ENCODE results near the gene UBA52.

Gene UBA52

DNA sequence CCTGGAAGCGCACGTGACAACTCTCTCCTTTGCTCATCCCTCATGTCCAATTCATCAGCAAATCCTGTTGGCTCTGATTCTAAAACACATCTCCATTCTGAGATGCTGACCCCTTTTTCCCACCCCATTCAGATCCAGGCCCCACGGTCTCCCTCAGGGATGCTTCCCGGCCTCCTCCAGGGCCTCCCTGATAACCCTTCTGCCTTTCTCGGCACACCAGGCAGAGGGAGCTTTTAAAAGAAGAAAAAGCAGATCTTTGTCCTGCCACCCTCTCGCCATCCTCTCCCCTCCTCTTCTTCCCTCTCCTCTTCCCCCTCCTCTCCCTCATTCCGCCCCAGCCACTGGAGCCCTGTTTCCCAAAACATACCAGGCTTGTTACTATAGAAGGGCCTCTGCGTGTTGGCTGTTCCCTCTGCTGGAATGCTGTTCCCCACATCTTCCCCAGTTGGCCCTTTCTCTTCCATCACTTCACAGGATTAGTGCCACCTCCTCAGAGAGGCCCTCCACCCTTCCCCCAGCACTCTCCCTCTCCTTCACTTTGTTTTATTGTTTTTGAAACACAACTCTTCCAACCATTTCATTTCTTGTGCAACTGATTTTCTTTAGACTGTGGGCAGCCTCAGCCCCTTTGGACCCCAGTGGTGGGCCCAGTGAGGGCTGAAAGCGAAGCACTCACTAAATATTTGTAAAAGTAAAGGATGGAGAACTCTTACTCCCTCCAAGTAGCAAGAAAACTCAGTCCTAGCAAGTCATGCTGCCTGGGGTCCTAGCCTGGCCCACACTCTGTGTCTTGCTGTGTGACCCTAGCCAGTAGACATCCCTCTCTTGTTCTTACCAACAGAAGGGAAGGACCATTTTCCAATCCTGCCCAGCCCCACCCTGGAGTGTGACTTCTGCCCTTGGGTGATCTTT, 37.4 kb downstream of the UBA52 start:
- Histone ChIP-seq H3K4me1 (ENCODE audit: control insufficient read depth, low read length) (peaks cover 21% of the 10 kb centered on the region), H3K4me2 (ENCODE audit: low read length) (no peak overlapping the region), H3K27ac (ENCODE audit: low read depth, low read length) (no peak overlapping the region), H4K20me1 (ENCODE audit: control insufficient read depth, insufficient read depth, low read depth, low read length) (no peaks in the 10 kb centered on the region), H3K79me2 (ENCODE audit: control insufficient read depth, low read length) (no peaks in the 10 kb centered on the region), H3K36me3 (ENCODE audit: control insufficient read depth, low read length) (no peaks in the 10 kb centered on the region), H3K27me3 (ENCODE audit: control insufficient read depth, low read length) (peaks cover 92% of the 10 kb centered on the region), H3K4me3 (ENCODE audit: low read length) (no peak overlapping the region), H3K9me2 (replicated peaks; ENCODE audit: control insufficient read depth, low read length) (no peaks in the 10 kb centered on the region), H3F3A (ENCODE audit: control insufficient read depth, insufficient read depth) (no peaks in the 10 kb centered on the region), H3K9me3 (ENCODE audit: control insufficient read depth, insufficient read depth, low read length) (no peaks in the 10 kb centered on the region)
- no peak for TF ChIP-seq EZH2phosphoT487 (IDR thresholded peaks at IDR 0.05; ENCODE audit: borderline replicate concordance, low read length)
- TF ChIP-seq, protein P1, sequence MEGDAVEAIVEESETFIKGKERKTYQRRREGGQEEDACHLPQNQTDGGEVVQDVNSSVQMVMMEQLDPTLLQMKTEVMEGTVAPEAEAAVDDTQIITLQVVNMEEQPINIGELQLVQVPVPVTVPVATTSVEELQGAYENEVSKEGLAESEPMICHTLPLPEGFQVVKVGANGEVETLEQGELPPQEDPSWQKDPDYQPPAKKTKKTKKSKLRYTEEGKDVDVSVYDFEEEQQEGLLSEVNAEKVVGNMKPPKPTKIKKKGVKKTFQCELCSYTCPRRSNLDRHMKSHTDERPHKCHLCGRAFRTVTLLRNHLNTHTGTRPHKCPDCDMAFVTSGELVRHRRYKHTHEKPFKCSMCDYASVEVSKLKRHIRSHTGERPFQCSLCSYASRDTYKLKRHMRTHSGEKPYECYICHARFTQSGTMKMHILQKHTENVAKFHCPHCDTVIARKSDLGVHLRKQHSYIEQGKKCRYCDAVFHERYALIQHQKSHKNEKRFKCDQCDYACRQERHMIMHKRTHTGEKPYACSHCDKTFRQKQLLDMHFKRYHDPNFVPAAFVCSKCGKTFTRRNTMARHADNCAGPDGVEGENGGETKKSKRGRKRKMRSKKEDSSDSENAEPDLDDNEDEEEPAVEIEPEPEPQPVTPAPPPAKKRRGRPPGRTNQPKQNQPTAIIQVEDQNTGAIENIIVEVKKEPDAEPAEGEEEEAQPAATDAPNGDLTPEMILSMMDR (IDR thresholded peaks at IDR 0.05; ENCODE audit: low read depth, low read length, poor library complexity, severe bottlenecking), result no peak

DNA sequence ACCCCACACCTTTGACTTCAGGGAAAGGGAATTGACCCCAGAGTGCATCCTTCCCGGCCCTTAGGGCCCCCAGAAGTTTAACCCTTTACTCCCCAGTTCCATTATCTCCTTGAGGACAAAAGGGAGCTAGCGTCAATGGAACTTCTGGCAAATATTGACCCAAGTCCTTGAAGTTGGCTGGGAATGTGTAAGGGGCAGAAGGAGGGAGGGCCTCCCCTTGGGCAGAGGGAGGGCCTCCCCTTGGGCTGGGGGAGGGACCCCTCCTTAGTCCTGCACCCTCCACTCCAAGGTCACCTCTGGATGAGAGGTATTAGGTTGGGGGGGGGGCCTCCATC, 38.0 kb downstream of the UBA52 start:
- Histone ChIP-seq H3K4me1 (ENCODE audit: control insufficient read depth, low read length) (peaks cover 21% of the 10 kb centered on the region), H3K27ac (ENCODE audit: low read depth, low read length) (no peak overlapping the region), H4K20me1 (ENCODE audit: control insufficient read depth, insufficient read depth, low read depth, low read length) (no peaks in the 10 kb centered on the region), H3K4me2 (ENCODE audit: low read length) (no peak overlapping the region), H3K9me2 (replicated peaks; ENCODE audit: control insufficient read depth, low read length) (no peaks in the 10 kb centered on the region), H3K79me2 (ENCODE audit: control insufficient read depth, low read length) (no peaks in the 10 kb centered on the region), H3K4me3 (ENCODE audit: low read length) (no peak overlapping the region), H3K9me3 (ENCODE audit: control insufficient read depth, insufficient read depth, low read length) (no peaks in the 10 kb centered on the region), H3K36me3 (ENCODE audit: control insufficient read depth, low read length) (no peaks in the 10 kb centered on the region), H3F3A (ENCODE audit: control insufficient read depth, insufficient read depth) (no peaks in the 10 kb centered on the region), H3K27me3 (ENCODE audit: control insufficient read depth, low read length) (peaks cover 92% of the 10 kb centered on the region)
- TF ChIP-seq EZH2phosphoT487 (IDR thresholded peaks at IDR 0.05; ENCODE audit: borderline replicate concordance, low read length), result no peak
- TF ChIP-seq, protein P1 (IDR thresholded peaks at IDR 0.05; ENCODE audit: low read depth, low read length, poor library complexity, severe bottlenecking), result no peak

DNA sequence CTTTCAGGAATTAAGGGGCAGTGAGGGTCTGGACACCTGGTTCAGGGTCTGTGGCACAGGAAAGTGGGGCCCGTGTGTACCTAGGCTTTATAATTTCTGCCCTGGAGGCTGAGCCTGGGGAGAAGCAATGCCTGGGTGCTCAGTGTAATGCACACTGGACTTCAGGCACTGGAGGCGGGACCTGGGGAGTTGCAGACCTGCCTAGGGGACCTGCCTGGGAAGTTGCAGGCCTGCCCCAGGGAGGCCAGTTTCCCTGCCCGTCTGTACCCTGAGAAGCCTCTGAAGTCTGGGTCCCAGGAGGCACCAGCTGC, 38.5 kb downstream of the UBA52 start:
- Histone ChIP-seq H3K9me3 (ENCODE audit: control insufficient read depth, insufficient read depth, low read length) (no peaks in the 10 kb centered on the region), H3K27me3 (ENCODE audit: control insufficient read depth, low read length) (peaks cover 89% of the 10 kb centered on the region), H3K4me1 (ENCODE audit: control insufficient read depth, low read length) (peaks cover 21% of the 10 kb centered on the region), H3K79me2 (ENCODE audit: control insufficient read depth, low read length) (no peaks in the 10 kb centered on the region), H3K4me3 (ENCODE audit: low read length) (no peak overlapping the region), H3F3A (ENCODE audit: control insufficient read depth, insufficient read depth) (no peaks in the 10 kb centered on the region), H3K36me3 (ENCODE audit: control insufficient read depth, low read length) (no peaks in the 10 kb centered on the region), H3K4me2 (ENCODE audit: low read length) (no peak overlapping the region), H4K20me1 (ENCODE audit: control insufficient read depth, insufficient read depth, low read depth, low read length) (no peaks in the 10 kb centered on the region), H3K27ac (ENCODE audit: low read depth, low read length) (no peak overlapping the region), H3K9me2 (replicated peaks; ENCODE audit: control insufficient read depth, low read length) (no peaks in the 10 kb centered on the region)
- TF ChIP-seq, protein P1 (IDR thresholded peaks at IDR 0.05; ENCODE audit: low read depth, low read length, poor library complexity, severe bottlenecking), result no peak
- no peak for TF ChIP-seq EZH2phosphoT487 (IDR thresholded peaks at IDR 0.05; ENCODE audit: borderline replicate concordance, low read length)
